AG08395 (cell line): ENCODE data around the gene LYPD6B.

Experiments used
- DNase-seq: peaks from one replicate; pipeline ENCODE4 v3.0.0; 2012; ENCODE audit warnings: mixed read lengths, low spot score

LYPD6B gene

DNA sequence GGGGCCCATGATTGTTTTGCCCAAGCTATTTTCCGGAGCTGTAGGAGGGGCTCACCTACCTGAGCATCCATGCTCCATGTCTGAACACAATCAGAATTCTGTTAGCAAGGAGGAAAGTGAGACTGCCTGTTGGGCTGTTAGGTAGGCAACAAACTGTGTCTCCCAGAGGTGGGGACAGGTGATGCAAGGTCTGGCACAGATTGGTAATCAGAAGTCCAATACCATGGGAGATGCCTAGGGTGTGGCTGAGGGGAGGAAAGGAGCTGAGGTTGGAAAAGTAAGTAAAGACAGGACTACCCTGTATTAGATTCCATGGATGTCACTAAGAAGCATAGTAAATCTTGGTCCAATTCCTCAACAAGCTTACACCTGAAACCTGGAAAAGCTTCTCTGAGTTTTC, 3.0 kb downstream of the LYPD6B start:
- DNase-seq: no peak

GRCh38 chr2:149042881-149043280, 4.4 kb downstream of the LYPD6B start:
- DNase-seq: no peak

- no peak for DNase-seq
Measured at GRCh38 chr2:149044500-149044899, 6.0 kb downstream of the LYPD6B start.

DNA sequence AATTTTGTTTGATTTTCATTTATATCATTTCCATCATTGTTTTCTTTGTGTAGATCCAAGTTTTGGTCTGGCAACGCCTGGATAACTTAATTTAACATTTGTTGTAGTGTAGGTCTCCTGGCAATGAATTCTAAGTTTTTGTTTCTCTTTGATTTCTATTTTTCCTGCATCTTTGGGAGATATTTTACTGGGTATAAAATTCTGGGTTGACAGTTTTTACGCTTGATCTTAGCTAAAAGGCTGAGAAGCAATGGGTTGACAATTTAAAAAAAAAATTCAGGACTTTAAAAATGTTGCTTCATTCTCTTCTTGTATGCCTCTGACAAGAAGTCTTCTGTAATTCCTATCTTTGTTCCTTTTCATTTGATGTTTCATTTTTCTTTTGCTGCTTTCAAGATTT, 8.6 kb downstream of the LYPD6B start:
- no peak for DNase-seq

- DNase-seq: peak; percentile 35
Measured at GRCh38 chr2:149049142-149049541, 10.6 kb downstream of the LYPD6B start.

DNA sequence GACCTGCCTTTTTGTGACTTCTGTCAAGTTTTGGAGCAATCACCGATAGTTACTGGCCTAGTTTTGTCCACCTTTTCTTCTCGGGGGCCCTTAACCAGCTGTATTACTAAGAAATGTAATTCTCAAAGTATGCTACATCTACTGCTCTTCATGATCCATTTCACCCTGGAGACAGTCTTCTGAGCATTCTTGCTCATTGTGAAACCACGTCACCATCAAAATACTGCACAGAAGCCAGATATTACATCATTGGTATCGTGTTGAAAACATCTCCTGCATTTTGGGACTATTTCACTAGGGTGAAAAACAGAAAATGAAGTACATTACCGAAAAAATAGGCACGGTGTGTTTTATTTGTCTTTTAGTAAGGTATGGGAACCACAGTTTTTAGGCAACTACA, 11.7 kb downstream of the LYPD6B start:
- DNase-seq: peak; percentile 80

DNA sequence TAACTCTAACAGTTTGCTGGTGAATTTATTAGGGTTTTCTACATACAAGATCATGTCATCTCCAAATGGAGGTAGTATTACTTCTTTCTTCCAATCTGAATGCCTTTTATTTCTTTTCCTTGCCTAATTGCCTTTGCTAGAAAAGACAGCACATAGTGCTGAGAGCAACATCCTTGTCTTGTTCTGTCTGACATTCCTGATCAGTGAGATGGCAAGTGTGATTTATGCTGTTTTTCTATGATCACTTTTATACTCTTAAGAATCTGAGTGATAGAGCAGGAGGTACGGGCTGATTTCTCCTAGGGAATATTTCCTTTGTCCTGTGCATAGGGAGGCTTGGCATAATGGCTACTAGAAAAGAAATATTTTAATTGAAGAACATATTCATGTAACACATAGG, 17.3 kb downstream of the LYPD6B start:
- no peak for DNase-seq

DNA sequence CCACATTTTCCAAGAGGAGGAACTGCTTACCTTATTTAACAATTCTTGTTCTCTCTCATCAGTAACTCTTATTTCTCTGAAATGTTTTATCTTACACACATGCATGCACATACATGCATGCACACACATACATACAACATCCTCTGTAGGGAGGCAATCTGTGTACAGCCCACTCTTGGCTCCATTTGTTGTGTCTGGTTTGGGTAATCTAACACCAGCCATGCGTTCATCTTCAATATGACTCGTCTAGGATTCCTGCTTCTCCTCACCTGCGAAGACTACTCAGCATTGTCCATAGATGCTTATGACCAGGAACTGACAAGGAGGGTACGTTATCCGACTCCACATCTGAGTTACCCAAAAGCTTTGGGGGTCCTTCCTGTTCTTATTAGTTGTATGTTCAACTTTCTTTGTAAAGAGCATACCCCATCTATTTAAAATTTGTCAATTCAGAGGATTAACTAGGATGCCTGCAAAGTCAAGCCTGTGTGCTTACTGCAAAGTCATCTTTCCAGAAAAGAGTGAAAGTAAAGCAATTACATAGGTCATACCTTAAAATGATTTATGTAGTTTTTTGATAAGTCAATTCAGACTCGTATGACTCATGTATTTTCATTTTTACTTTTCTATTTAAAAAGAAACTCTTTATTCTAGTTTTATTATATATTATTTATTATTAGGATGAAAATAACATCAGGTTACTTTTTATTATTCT, 18.2 kb downstream of the LYPD6B start:
- no peak for DNase-seq

DNA sequence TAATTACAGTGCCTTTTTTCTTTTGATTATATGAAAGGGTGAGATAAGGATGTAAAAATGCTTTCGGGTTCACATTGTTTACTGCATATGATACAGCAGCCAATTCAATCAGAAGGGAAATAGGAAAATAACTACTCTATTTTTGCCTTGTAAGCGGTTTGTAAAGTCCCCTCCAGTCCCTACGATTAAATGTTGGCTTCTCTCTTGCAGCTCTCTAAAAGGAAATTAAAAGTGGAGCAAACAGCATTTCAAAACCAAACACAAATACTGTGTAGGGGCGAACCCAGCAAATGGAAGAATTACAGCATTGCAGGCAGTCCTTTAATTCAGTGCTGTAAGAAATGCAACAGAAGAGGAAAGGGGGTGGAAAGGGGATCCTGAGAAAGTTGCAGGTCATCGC, 18.9 kb downstream of the LYPD6B start:
- no peak for DNase-seq

DNA sequence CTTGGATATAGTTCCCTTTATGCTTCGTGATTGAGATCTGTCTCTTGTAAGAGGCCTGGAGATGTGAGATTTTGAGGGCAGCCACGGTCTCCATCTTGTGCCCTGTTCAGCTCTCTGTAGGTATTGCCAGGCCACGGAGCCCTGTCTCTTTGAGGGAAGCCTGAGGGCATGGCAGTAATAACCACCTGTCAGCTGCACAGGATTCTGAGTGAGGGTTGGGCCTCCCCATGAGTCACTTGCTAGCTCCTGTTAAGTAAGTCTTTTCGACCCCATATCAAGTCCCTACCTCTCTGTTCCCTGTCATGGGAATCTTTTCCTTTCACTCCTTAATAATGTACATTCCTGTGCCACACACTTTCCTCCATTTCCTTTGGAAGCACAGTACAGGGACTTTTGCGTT, 20.4 kb downstream of the LYPD6B start:
- DNase-seq: no peak

- DNase-seq: no peak
Measured at GRCh38 chr2:149059822-149060221, 21.3 kb downstream of the LYPD6B start.

DNA sequence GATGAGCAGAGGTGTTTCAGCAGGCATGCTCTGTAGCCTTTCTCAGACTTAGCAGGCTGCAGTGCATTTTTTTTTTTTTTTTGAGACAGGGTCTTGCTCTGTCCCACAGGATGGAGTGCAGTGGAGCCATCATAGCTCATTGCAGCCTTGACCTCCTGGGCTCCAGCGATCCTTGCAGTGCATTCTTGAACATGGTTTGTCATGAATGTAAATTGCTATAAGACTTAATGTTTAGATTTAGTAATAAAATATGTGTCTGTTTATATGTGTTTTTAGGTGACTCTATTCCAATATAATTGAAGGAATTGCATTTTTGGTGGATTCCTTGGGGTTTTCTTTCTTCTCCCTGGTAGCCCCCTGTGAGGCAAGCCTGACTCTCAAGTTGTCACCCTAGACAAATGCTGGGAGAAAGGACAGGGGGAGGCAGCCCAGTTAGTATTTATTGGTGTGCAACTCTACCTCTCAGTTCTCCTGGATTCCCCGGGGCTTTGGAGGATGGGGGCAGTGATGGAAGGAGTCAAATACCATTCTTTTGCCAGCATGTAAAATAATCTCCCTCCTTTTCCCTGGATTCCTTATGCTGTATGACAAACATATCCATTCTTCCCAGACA, 22.7 kb downstream of the LYPD6B start:
- DNase-seq: no peak

DNA sequence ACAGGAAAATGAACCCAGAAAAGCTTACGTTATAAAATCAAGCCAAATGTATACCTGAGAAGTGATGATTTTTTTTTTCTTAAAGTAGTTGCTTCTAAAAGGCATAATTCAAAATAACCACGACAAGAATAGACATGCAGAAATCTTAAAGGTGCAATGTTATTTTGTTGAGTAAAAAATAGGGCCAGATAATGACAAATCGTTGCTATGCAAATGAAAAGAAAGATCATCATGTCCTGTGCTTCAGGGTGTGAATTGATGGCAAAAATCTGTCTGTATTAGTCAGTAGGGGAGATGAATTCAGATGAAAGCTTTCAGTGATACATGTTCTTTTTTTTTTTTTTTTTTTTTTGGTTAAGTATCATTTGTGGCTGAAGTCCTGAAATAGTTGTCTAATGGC, 24.0 kb downstream of the LYPD6B start:
- DNase-seq: no peak

- DNase-seq: no peak
Measured at GRCh38 chr2:149063177-149063576, 24.7 kb downstream of the LYPD6B start.

DNA sequence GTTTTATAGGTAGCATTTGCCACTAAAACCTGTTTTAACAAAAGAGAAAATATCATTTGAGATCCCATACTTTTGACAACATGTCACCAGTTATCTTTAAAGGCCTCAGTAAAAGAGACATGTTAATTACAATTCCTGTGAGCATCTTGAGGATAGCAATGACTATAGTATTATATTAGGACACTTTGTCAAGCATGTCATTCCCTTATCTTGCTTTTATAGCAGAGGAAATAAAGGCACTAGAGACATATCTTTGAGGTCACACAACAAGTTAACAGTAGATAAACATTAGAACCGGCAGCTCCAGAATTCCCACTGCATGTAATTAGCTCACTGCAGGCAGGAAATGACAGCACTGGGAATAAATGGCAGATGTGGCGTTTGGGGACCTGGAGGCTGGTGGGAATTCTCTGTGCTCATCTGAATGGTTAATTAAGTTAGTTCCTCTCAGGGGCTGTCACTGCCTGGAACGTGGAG, 25.9 kb downstream of the LYPD6B start:
- DNase-seq: no peak

DNA sequence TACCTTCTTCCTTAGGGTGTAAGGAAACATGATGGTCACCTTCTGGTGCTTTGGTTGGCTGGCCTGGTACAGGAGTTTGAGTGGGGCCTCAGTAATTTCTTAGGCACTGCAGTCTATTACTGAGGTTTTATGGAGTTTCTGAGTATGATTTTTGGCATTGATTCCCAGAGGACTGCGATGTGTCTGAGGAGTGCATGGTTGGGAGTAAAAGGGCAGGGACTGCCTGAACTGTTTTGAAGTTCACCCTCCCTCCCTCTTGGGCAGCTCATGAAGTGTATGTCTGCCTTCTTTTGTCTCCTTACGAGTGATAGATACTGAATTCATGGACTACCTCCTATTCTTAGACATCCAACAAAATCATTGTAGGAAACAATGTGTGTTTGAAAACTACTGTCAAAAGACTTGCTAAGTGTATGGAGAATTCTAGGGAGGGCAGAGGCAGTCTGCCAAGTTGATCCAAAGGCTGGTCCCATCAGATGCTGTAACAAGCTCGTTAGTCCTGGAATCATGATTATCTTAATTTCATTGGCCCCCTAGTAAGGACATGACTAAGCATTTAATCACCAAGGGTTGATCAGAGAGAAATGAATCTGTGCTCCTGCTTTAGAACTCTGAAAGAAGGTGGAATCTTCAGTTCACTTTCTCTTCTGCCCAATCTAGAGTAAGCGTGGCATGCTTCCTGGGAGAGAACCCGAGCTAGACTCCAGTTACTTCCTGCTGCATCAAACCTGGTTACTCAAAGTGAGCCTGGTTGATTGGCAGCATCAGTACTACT, 26.5 kb downstream of the LYPD6B start:
- DNase-seq: no peak

DNA sequence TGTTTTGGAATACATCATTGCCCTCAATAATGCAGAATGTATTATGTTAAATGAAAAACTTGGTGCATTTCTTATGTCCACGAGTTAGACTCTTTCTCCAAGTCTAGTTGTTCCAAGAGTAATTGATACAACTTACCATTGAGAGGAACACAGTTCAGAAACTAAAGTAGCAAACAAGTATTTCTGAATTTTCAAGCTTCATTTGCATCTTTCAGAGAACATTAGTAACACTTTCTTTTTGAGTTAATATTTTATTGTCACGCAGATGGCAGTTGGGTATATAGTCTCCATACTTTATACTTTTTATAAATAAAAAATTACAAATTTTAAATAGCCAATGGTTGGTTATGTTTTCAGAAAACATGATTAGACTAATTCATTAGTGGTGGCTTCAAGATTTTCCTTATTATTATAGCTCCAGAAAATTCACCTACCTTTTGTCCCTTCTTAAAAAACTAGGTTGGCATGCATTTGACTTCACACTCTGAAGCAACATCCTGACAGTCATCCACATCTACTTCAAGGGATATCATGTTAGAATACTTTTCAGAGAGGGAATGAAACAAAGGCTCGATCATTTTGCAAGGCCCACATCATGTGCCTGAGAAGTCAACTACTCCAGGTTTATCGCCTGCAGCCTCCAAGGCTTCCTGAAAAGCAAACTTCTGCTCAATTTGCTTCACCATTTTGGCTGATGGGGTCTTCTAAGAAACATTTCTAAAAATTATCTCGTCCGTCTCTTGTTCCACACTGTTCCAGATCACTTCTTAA, 29.9 kb downstream of the LYPD6B start:
- DNase-seq: no peak

GRCh38 chr2:149068996-149069888, 30.7 kb downstream of the LYPD6B start:
- peak; percentile 72 for DNase-seq

DNA sequence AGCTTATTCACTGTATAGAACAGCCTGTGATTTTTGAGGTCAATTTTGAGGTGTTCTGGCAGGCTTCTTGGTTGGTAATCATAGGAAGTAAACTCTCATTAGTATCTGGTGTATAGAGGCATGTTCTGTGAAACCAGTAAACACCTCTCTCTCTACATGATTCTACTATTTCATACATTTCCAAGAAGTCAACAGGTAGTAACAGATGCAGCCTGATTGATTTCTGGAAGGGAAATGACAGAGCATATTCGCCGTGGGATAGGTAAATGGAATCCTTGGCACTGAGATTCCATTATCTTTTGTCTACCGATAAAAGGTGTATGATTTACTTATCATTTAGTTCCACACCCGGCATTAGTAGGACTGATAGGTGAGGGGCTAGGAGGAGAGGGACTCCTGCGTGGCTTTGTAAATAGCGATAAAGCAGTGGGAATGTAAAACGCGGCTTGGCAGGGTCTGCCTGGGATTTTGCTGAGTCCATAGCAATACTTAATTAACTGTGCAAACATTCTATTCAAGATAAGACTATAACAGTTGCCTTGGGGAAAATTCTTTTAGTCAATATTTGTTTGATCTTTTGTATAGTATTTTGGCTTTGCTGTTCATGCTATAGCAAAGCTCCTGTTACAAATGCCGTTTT, 32.3 kb downstream of the LYPD6B start:
- no peak for DNase-seq

DNA sequence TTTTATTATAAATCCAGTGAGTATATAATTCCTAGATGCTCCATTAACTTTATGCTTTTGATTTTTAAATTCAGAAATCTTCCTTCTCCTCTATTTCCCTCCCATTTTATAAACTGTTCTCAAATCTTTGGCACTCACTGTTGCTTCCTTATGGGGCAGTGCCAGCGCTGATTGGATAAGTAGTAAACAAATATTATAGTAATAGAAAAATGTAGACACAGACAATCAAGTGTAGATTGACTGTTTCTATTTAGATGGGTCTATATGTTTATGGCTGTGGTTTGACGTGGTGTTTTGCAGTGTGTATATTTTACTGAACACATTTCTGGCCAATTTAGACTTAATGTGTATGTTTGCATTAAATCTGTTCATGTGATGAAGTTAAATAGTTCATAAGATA, 36.6 kb downstream of the LYPD6B start:
- DNase-seq: no peak

- no peak for DNase-seq
Measured at GRCh38 chr2:149075853-149076252, 37.4 kb downstream of the LYPD6B start.
